Activated CD4-positive, alpha-beta memory T cell treated with anti-CD3 and anti-CD28 coated beads, Interleukin-2, amount 10 ng/mL, durations not matched to agents 7 days and 5 days (primary cell): ENCODE measurements around the gene TSGA10. TPM values are rescaled to one million over a fixed set of nuclear protein-coding genes. Genes with fewer than 3 reads are reported as not detected.

Source experiments
- CTCF ChIA-PET: fragments of 350-600 bp; sonication (Branson Sonifier 250); formaldehyde crosslinking; loops from one replicate; lab custom pipeline; 2021; ENCODE audit warnings: antibody characterized with exemption, inconsistent platforms; lab: Charles Lee
- POLR2A ChIA-PET: fragments of 350-600 bp; sonication (Branson Sonifier 250); formaldehyde crosslinking; loops from one replicate; lab custom pipeline; 2021; ENCODE audit warnings: antibody characterized with exemption; lab: Charles Lee
- DNase-seq: peaks from one replicate; pipeline ENCODE4 v3.0.0-alpha.2; 2020
- H3K27ac Mint-ChIP-seq: one replicate; pipeline ENCODE4 v1.8.0; 2021; ENCODE audit warnings: mild to moderate bottlenecking, mixed read lengths
- H3K27me3 Mint-ChIP-seq: one replicate; pipeline ENCODE4 v1.8.0; 2021; ENCODE audit warnings: mixed read lengths
- H3K36me3 Mint-ChIP-seq: one replicate; pipeline ENCODE4 v1.8.0; 2021; ENCODE audit warnings: low read depth, mixed read lengths
- H3K4me1 Mint-ChIP-seq: one replicate; pipeline ENCODE4 v1.8.0; 2021; ENCODE audit warnings: mixed read lengths
- H3K4me3 Mint-ChIP-seq: one replicate; pipeline ENCODE4 v1.8.0; 2021; ENCODE audit warnings: mild to moderate bottlenecking, mixed read lengths
- H3K9me3 Mint-ChIP-seq: one replicate; pipeline ENCODE4 v1.8.0; 2021; ENCODE audit warnings: mixed read lengths
- total RNA-seq, 2 experiments: library from RNA; stranded (reverse); gene quantifications; one replicate each; pipeline ENCODE4 v1.2.3, GENCODE V29; 2021

The TSGA10 gene
- total RNA-seq, 2 experiments from 2014 or later, result 3.7 to 5.4 TPM

- POLR2A ChIA-PET, result interaction anchor here (0.6 kb wide), 1 partner anchor 62 kb away, joined by 3 read pairs; no protein-coding TSS in a partner anchor
Observed at GRCh38 chr2:98947554-98947953, 207.2 kb downstream of the TSGA10 start.

More at GRCh38 chr2:98947554-98947953, 207.2 kb downstream of the TSGA10 start:
- no peak for DNase-seq
- no peaks in the 10 kb centered on the region for H3K36me3 Mint-ChIP-seq
- H3K27ac Mint-ChIP-seq, result no peak overlapping the region
- CTCF ChIA-PET, result no interaction called here
- H3K4me1 Mint-ChIP-seq, result no peaks in the 10 kb centered on the region
- H3K4me3 Mint-ChIP-seq, result no peak overlapping the region
- H3K27me3 Mint-ChIP-seq, result peaks cover 23% of the 10 kb centered on the region
- H3K9me3 Mint-ChIP-seq, result no peaks in the 10 kb centered on the region

Other genes starting within 250 kb of the TSGA10 start
- under 1 TPM; 0.18 to 0.20 TPM for gene CRACDL, start 218.7 kb downstream of the TSGA10 start, total RNA-seq
- gene C2orf15, start 13.2 kb downstream of the TSGA10 start, total RNA-seq, result under 1 TPM; 0.18 to 0.35 TPM
- gene LIPT1, start within 50 bp of the TSGA10 start, total RNA-seq, result 1 to 10 TPM; 6.7 to 7.3 TPM
- 10 to 100 TPM; 63.3 to 67.3 TPM for gene MITD1, start 26.1 kb upstream of the TSGA10 start, total RNA-seq
- 10 to 100 TPM; 21.1 to 22.2 TPM for gene MRPL30, start 26.2 kb upstream of the TSGA10 start, total RNA-seq
- gene LYG2, start 100.7 kb upstream of the TSGA10 start, total RNA-seq, result not detected
- gene LYG1, start 146.3 kb upstream of the TSGA10 start, total RNA-seq, result 1 to 10 TPM in 1 of 2 experiments, under 1 TPM in 1; 0.88 to 1.2 TPM
- 10 to 100 TPM; 29.9 to 34.2 TPM for gene TXNDC9, start 181.4 kb upstream of the TSGA10 start, total RNA-seq
- gene EIF5B, start 182.4 kb upstream of the TSGA10 start, total RNA-seq, result 10 to 100 TPM; 37.3 to 38.3 TPM